ENCODE measurements around the gene PERCC1. TPM values are rescaled to one million over a fixed set of nuclear protein-coding genes. Genes with fewer than 3 reads are reported as not detected.
"Not testable (repeated sequence)": the region's sequence is repeated elsewhere in the genome, so short reads cannot be mapped to it uniquely, and the experiment has no call there.

The PERCC1 gene
- total and polyA plus RNA-seq, 7 donors, result 0.08 TPM; not detected in 6

GRCh38 chr16:1477033-1477432 lies 46.2 kb downstream of the PERCC1 start:
- Histone ChIP-seq H3K4me1 (peaks cover 8% of the 10 kb centered on the region), H3K4me3 (no peak overlapping the region), H3K9me3 (no peaks in the 10 kb centered on the region), H3K27me3 (ENCODE audit: insufficient read depth in 3 of 3, low read length in 2 of 3) (no peaks in the 10 kb centered on the region), H3K36me3 (ENCODE audit: insufficient read depth in 1 of 2, low read depth in 1 of 2) (no peaks in the 10 kb centered on the region), H3K27ac (no peak overlapping the region)
- intact Hi-C loops (cut with DNase I), result loop anchor here in 1 of 2 donors (10.0 kb wide), 1 partner anchor 52 kb away; the partner anchor contains the start of gene UQCC4
- WGBS, 3 donors, result 90 to 91% (median 90%) methylated on average over 10 of the region's 10 CpGs
- DNase-seq (no peak), ATAC-seq (no peak)
- TF ChIP-seq CTCF (IDR thresholded peaks at IDR 0.05), result no peak

GRCh38 chr16:1478937-1479336 lies 48.1 kb downstream of the PERCC1 start:
- not testable (repeated sequence) for ATAC-seq; DNase-seq; H3K27me3 ChIP-seq (ENCODE audit: insufficient read depth in 3 of 3, low read length in 2 of 3); H3K9me3 ChIP-seq; H3K4me3 ChIP-seq; H3K27ac ChIP-seq; H3K4me1 ChIP-seq; H3K36me3 ChIP-seq (ENCODE audit: insufficient read depth in 1 of 2, low read depth in 1 of 2)
- intact Hi-C loops (cut with DNase I), result loop anchor here in 1 of 2 donors (10.0 kb wide), 1 partner anchor 54 kb away; the partner anchor contains the start of gene UQCC4
- WGBS, 3 donors, result 94 to 95% (median 95%) methylated on average over 9 of the region's 9 CpGs

- no peaks in the 10 kb centered on the region for H3K36me3 ChIP-seq (ENCODE audit: insufficient read depth in 1 of 2, low read depth in 1 of 2)
- H3K4me3 ChIP-seq, result no peak overlapping the region
- intact Hi-C loops (cut with DNase I), result loop anchor here in 1 of 2 donors (5.0 kb wide), 1 partner anchor 190 kb away; no protein-coding TSS in a partner anchor
- ATAC-seq, result no peak
- no peaks in the 10 kb centered on the region for H3K4me1 ChIP-seq
- H3K9me3 ChIP-seq, result no peaks in the 10 kb centered on the region
- no peak overlapping the region for H3K27ac ChIP-seq
- TF ChIP-seq CTCF (IDR thresholded peaks at IDR 0.05), result no peak
- no peak for DNase-seq
- 73 to 75% (median 75%) methylated on average over 28 of the region's 28 CpGs for WGBS, 3 donors
- no peaks in the 10 kb centered on the region for H3K27me3 ChIP-seq (ENCODE audit: insufficient read depth in 3 of 3, low read length in 2 of 3)
Observed at GRCh38 chr16:1481906-1482835, 51.3 kb downstream of the PERCC1 start.

Other genes starting within 250 kb of the PERCC1 start
- not detected for gene TPSG1, start 205.8 kb upstream of the PERCC1 start, total RNA-seq
- under 1 TPM in 1 of 3 donors, not detected in 2; 0.08 TPM for gene TPSG1, start 205.8 kb upstream of the PERCC1 start, polyA plus RNA-seq
- 10 to 100 TPM in 1 of 4 donors, 1 to 10 TPM in 3; 3.2 to 14.2 (median 4.6) TPM for gene TPSB2, start 200.9 kb upstream of the PERCC1 start, total RNA-seq
- gene TPSB2, start 200.9 kb upstream of the PERCC1 start, polyA plus RNA-seq, result 1 to 10 TPM; 1.9 to 6.1 (median 2.7) TPM
- gene TPSAB1, start 190.4 kb upstream of the PERCC1 start, total RNA-seq, result 1 to 10 TPM; 1.3 to 8.9 (median 6.0) TPM
- gene TPSAB1, start 190.4 kb upstream of the PERCC1 start, polyA plus RNA-seq, result 1 to 10 TPM; 1.6 to 5.0 (median 2.6) TPM
- under 1 TPM in 1 of 4 donors, not detected in 3; 0.90 TPM for gene TPSD1, start 175.0 kb upstream of the PERCC1 start, total RNA-seq
- under 1 TPM; 0.09 to 0.27 (median 0.10) TPM for gene TPSD1, start 175.0 kb upstream of the PERCC1 start, polyA plus RNA-seq
- gene UBE2I, start 121.4 kb upstream of the PERCC1 start, total RNA-seq, result 10 to 100 TPM; 46.2 to 71.7 (median 56.0) TPM
- 100 to 1,000 TPM in 1 of 3 donors, 10 to 100 TPM in 2; 49.8 to 101 (median 55.6) TPM for gene UBE2I, start 121.4 kb upstream of the PERCC1 start, polyA plus RNA-seq
- 1 to 10 TPM in 3 of 4 donors, under 1 TPM in 1; 0.38 to 3.5 (median 1.9) TPM for gene BAIAP3, start 97.4 kb upstream of the PERCC1 start, total RNA-seq
- gene BAIAP3, start 97.4 kb upstream of the PERCC1 start, polyA plus RNA-seq, result 1 to 10 TPM in 1 of 3 donors, under 1 TPM in 2; 0.62 to 1.1 (median 0.79) TPM
- gene TSR3, start 79.2 kb upstream of the PERCC1 start, total RNA-seq, result 10 to 100 TPM; 40.0 to 55.3 (median 43.2) TPM
- gene TSR3, start 79.2 kb upstream of the PERCC1 start, polyA plus RNA-seq, result 100 to 1,000 TPM in 2 of 3 donors, 10 to 100 TPM in 1; 55.1 to 109 (median 107) TPM
- 10 to 100 TPM; 27.9 to 36.6 (median 32.5) TPM for gene GNPTG, start 79.1 kb upstream of the PERCC1 start, total RNA-seq
- gene GNPTG, start 79.1 kb upstream of the PERCC1 start, polyA plus RNA-seq, result 10 to 100 TPM; 29.5 to 31.2 (median 30.7) TPM
- 10 to 100 TPM; 21.9 to 41.0 (median 34.2) TPM for gene UNKL, start 16.4 kb upstream of the PERCC1 start, total RNA-seq
- 10 to 100 TPM; 17.3 to 58.7 (median 19.2) TPM for gene UNKL, start 16.4 kb upstream of the PERCC1 start, polyA plus RNA-seq
- gene UQCC4, start 10.3 kb upstream of the PERCC1 start, total RNA-seq, result 10 to 100 TPM; 11.7 to 22.8 (median 19.4) TPM
- gene UQCC4, start 10.3 kb upstream of the PERCC1 start, polyA plus RNA-seq, result 10 to 100 TPM; 27.1 to 66.5 (median 63.7) TPM
- gene CCDC154, start 13.5 kb downstream of the PERCC1 start, total RNA-seq, result 1 to 10 TPM in 1 of 4 donors, under 1 TPM in 3; 0.27 to 1.5 (median 0.55) TPM
- under 1 TPM in 2 of 3 donors, not detected in 1; 0.21 to 0.38 TPM for gene CCDC154, start 13.5 kb downstream of the PERCC1 start, polyA plus RNA-seq
- 10 to 100 TPM; 41.2 to 65.4 (median 46.2) TPM for gene CLCN7, start 44.0 kb downstream of the PERCC1 start, total RNA-seq
- 10 to 100 TPM; 27.0 to 33.6 (median 29.7) TPM for gene CLCN7, start 44.0 kb downstream of the PERCC1 start, polyA plus RNA-seq
- gene PTX4, start 57.9 kb downstream of the PERCC1 start, total RNA-seq, result under 1 TPM in 1 of 4 donors, not detected in 3; 0.26 TPM
- gene PTX4, start 57.9 kb downstream of the PERCC1 start, polyA plus RNA-seq, result under 1 TPM in 2 of 3 donors, not detected in 1; 0.04 to 0.23 TPM
- 10 to 100 TPM; 15.8 to 23.8 (median 19.6) TPM for gene TELO2, start 62.3 kb downstream of the PERCC1 start, total RNA-seq
- 10 to 100 TPM; 11.6 to 18.3 (median 14.0) TPM for gene TELO2, start 62.3 kb downstream of the PERCC1 start, polyA plus RNA-seq
- gene TMEM204, start 102.6 kb downstream of the PERCC1 start, total RNA-seq, result 10 to 100 TPM in 2 of 4 donors, 1 to 10 TPM in 2; 7.5 to 21.7 (median 10.2) TPM
- gene TMEM204, start 102.6 kb downstream of the PERCC1 start, polyA plus RNA-seq, result 10 to 100 TPM; 11.8 to 22.3 (median 12.0) TPM
- 1 to 10 TPM; 3.0 to 5.0 (median 4.2) TPM for gene IFT140, start 181.0 kb downstream of the PERCC1 start, total RNA-seq
- gene IFT140, start 181.0 kb downstream of the PERCC1 start, polyA plus RNA-seq, result 1 to 10 TPM; 2.6 to 3.9 (median 3.0) TPM
- 10 to 100 TPM in 2 of 4 donors, 1 to 10 TPM in 2; 7.6 to 13.1 (median 10.5) TPM for gene CRAMP1, start 181.3 kb downstream of the PERCC1 start, total RNA-seq
- gene CRAMP1, start 181.3 kb downstream of the PERCC1 start, polyA plus RNA-seq, result 1 to 10 TPM; 3.3 to 8.6 (median 3.8) TPM
- 10 to 100 TPM; 21.4 to 30.6 (median 25.1) TPM for gene JPT2, start 247.2 kb downstream of the PERCC1 start, total RNA-seq
- gene JPT2, start 247.2 kb downstream of the PERCC1 start, polyA plus RNA-seq, result 10 to 100 TPM; 14.4 to 27.7 (median 14.6) TPM

All from psoas muscle (tissue), 8 donors.